Omental fat pad (tissue), 4 donors: ENCODE measurements around the gene TMEM108. TPM values are rescaled to one million over a fixed set of nuclear protein-coding genes. Genes with fewer than 3 reads are reported as not detected.

ENCODE experiments used
- ATAC-seq: fragments of 150-250 bp; one replicate; pipeline ENCODE4 v1.9.1; 2016; ENCODE audit warnings: mild to moderate bottlenecking, moderate library complexity; ENCODE audit not compliant: low FRiP score
- DNase-seq: peaks from one replicate; pipeline ENCODE4 v3.0.0-alpha.2; 2019; ENCODE audit warnings: low spot score
- total RNA-seq, 4 donors: library from RNA; depleted of rRNA; stranded (reverse); fragments of >200 nt; gene quantifications; one replicate each; pipeline ENCODE4 v1.1.0, GENCODE V29; 2016
- TF ChIP-seq, protein P1 (sequence below), 3 donors: fragments of 450-650 bp; IDR thresholded peaks; one replicate each; pipeline ENCODE4 v1.5.1; 2016 to 2017; ENCODE audit warnings: antibody characterized with exemption in 3 of 3, mild to moderate bottlenecking in 3 of 3, moderate library complexity in 2 of 3

The TMEM108 gene
- total RNA-seq, 4 donors from 2014 or later, result 0.93 to 1.3 (median 0.96) TPM; not detected in 1

DNA sequence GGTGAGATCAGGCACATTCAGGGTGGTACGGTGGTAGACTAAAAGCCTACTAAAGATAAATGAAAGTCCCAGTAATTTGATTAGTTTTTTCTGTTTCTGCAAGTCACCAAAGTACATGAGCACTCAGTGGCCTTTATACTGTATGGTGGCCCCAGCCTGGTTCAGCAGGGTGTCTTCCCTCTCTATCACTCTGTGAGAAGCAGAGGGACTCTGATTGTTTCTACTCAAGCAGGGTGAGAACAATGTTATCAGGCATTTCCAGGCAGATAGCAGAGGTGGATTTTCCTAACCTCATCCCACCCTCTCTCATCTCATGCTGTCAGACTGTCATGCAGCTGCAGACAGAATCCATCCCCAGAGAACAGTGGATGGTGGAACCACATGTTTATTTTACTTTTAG lies 290.2 kb downstream of the TMEM108 start:
- ATAC-seq (no peak), DNase-seq (no peak)
- TF ChIP-seq, protein P1, sequence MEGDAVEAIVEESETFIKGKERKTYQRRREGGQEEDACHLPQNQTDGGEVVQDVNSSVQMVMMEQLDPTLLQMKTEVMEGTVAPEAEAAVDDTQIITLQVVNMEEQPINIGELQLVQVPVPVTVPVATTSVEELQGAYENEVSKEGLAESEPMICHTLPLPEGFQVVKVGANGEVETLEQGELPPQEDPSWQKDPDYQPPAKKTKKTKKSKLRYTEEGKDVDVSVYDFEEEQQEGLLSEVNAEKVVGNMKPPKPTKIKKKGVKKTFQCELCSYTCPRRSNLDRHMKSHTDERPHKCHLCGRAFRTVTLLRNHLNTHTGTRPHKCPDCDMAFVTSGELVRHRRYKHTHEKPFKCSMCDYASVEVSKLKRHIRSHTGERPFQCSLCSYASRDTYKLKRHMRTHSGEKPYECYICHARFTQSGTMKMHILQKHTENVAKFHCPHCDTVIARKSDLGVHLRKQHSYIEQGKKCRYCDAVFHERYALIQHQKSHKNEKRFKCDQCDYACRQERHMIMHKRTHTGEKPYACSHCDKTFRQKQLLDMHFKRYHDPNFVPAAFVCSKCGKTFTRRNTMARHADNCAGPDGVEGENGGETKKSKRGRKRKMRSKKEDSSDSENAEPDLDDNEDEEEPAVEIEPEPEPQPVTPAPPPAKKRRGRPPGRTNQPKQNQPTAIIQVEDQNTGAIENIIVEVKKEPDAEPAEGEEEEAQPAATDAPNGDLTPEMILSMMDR (IDR thresholded peaks at IDR 0.05), result no peak

DNA sequence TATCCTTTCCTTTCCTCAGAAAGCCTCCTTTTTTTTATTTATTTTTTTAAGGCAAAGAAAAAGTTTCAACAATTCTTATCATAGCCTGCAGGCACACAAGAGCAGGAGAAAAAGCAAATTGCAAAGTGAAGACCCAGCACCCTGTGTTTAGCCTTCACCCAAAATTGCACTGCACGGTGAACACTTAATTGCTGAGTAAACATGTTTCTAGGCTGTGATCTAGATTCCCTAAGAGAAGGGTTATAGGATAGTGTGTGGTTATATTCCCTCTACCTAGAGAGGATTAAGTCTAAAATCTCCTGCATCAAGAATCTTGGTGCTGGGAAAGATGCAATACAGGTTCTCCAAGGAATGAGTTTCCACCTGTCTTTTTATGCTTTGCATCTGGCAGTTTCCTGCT lies 291.4 kb downstream of the TMEM108 start:
- TF ChIP-seq, protein P1 (IDR thresholded peaks at IDR 0.05), result no peak
- DNase-seq (no peak), ATAC-seq (no peak)

DNA sequence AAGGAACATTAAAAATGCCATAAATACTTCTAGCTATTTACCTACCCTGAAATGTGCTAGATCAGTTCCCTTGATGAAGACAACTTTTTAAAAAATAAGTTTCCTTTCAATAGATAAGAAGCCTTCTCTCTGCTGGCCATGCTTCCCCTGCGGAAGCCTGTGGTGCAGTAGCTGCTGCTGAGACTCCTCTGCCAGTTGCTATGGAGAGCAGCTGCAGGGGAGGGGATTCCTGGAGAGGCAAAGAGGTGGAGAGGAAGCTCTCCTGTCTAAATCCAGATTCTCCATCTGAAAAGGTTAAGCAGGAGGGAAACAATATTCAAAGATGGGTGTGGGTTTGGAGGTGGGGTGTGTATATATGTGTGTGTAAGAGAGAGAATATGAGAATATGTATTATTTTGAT lies 291.9 kb downstream of the TMEM108 start:
- TF ChIP-seq, protein P1 (IDR thresholded peaks at IDR 0.05), result no peak
- DNase-seq (no peak), ATAC-seq (no peak)

DNA sequence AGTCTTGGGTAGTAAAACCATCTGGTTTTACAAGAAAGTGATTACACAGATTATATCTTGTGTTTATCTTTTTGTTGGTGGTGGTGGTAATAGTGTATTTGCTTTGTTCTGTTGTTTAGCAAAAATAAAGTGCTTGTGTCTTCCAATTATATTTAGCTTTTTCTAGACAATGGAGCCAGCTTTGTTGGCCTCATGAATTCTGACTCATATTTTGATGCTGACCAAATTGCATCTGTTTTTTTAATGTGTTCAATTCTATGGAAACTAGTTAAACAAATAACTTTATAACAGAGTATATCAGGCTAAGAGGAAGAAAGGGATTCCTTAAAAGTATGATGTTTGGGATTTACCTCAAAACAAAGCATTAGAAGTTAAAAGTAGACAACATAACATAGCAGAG lies 292.3 kb downstream of the TMEM108 start:
- no peak for ATAC-seq
- DNase-seq, result no peak

DNA sequence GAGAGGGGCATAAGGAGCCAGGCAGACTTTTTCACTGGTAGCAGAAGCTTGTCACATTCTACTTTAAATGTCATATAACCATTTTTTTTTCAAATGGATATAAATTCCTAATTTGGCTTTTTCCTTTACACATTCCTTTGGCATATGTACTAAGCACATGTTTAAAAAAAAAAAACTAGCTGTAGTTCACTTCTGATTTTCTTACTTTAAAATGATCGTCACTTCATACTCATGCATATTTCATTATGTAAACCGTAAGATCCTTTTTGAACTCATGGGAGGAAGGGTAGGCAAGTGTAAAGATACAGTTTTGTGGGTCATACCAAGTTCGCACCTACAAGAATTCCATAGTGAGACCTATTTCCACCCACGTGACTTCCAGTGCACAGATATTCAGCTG lies 316.5 kb downstream of the TMEM108 start:
- DNase-seq (no peak), ATAC-seq (no peak)
- TF ChIP-seq, protein P1 (IDR thresholded peaks at IDR 0.05), result no peak

More for the DNA sequence above, 292.3 kb downstream of the TMEM108 start:
- TF ChIP-seq, protein P1 (IDR thresholded peaks at IDR 0.05), result no peak

DNA sequence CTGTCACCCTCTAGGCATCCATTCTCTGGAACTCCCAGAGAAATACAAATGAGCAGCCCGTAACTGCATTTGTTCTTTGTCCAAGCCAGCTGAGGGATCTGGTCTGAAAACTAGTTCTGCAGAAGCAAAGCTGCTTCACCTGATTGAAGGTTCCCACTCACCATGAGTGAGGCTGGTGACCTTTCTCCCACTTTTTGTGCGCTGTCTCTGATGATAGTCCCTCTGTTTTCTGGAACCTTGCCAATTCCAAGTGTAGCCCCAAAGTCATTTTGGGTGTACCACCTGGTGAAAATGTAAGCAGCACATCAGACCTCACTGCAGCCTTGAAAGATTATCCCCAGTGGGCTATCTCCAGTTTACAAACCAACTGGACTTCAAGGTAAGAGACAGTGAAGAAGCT lies 322.3 kb downstream of the TMEM108 start:
- TF ChIP-seq, protein P1 (IDR thresholded peaks at IDR 0.05), result no peak
- ATAC-seq, result no peak
- DNase-seq, result no peak

DNA sequence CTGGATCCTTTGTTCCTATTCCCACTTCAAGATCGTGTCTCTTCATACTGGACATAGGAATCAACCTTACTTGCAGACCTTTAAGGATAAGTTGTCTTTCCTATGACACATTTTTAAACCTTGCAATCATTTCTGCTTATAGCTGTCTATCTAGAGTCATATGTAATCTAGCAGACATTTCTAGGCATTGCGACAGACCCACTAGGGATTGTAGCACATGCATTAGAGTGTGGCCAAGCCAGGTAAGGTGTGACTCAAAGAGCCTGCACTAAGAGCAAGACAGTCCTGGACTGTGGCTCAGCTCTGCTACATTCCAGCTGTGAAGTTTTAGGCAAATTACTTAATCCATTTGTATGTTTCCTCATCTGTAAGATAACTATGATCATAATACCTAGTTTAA lies 322.8 kb downstream of the TMEM108 start:
- TF ChIP-seq, protein P1 (IDR thresholded peaks at IDR 0.05), result no peak
- no peak for ATAC-seq

More for the DNA sequence above, 322.8 kb downstream of the TMEM108 start:
- DNase-seq, result no peak
